GM23248 (cell line): ENCODE data around the gene EFHC1. TPM values are rescaled to one million over a fixed set of nuclear protein-coding genes. Genes with fewer than 3 reads are reported as not detected.
A peak's percentile ranks its signal among the peaks of the same experiment; 100 is the strongest.
"Not testable (repeated sequence)": the region's sequence is repeated elsewhere in the genome, so short reads cannot be mapped to it uniquely, and the experiment has no call there.

ENCODE experiments used
- DNase-seq: peaks from one replicate; pipeline ENCODE4 v3.0.0-alpha.2; 2015
- H2AFZ ChIP-seq: fragments of 200-600 bp; sonication (generic); 2 replicates; pipeline ENCODE4 v1.6.1; 2016; ENCODE audit warnings: antibody characterized with exemption
- H3F3A ChIP-seq: fragments of 200-600 bp; sonication (generic); 2 replicates; pipeline ENCODE4 v1.6.1; 2016; ENCODE audit warnings: mild to moderate bottlenecking, antibody characterized with exemption, mixed run types; ENCODE audit not compliant: insufficient read depth
- H3K27ac ChIP-seq: fragments of 200-600 bp; sonication (generic); 2 replicates; pipeline ENCODE4 v1.5.1; 2016; ENCODE audit warnings: mild to moderate bottlenecking
- H3K27me3 ChIP-seq: fragments of 200-600 bp; sonication (generic); replicated peaks from 2 replicates; pipeline ENCODE4 v1.6.1; 2016; ENCODE audit warnings: mild to moderate bottlenecking; ENCODE audit not compliant: insufficient read depth
- H3K36me3 ChIP-seq: fragments of 200-600 bp; sonication (generic); 2 replicates; pipeline ENCODE4 v1.6.1; 2016; ENCODE audit warnings: low read depth, mild to moderate bottlenecking
- H3K4me1 ChIP-seq: fragments of 200-600 bp; sonication (generic); 2 replicates; pipeline ENCODE4 v1.6.1; 2016; ENCODE audit warnings: mild to moderate bottlenecking; ENCODE audit not compliant: insufficient read depth
- H3K4me2 ChIP-seq: fragments of 200-600 bp; sonication (generic); one replicate; pipeline ENCODE4 v1.6.1; 2016; ENCODE audit warnings: mild to moderate bottlenecking; ENCODE audit not compliant: unreplicated experiment
- H3K4me3 ChIP-seq: fragments of 200-600 bp; sonication (generic); 2 replicates; pipeline ENCODE4 v1.5.1; 2016; ENCODE audit warnings: mild to moderate bottlenecking
- H3K79me2 ChIP-seq: fragments of 200-600 bp; sonication (generic); 2 replicates; pipeline ENCODE4 v1.6.1; 2016; ENCODE audit warnings: mild to moderate bottlenecking; ENCODE audit not compliant: insufficient read depth
- H3K9ac ChIP-seq: fragments of 200-600 bp; sonication (generic); 2 replicates; pipeline ENCODE4 v1.6.1; 2016; ENCODE audit warnings: mild to moderate bottlenecking
- H3K9me2 ChIP-seq: fragments of 200-600 bp; sonication (generic); 2 replicates; pipeline ENCODE4 v1.6.1; 2016; ENCODE audit warnings: mixed run types, mild to moderate bottlenecking, moderate library complexity; ENCODE audit not compliant: insufficient read depth
- H3K9me3 ChIP-seq: fragments of 200-600 bp; sonication (generic); one replicate; pipeline ENCODE4 v1.6.1; 2017; ENCODE audit warnings: low read depth
- H4K20me1 ChIP-seq: fragments of 200-600 bp; sonication (generic); 2 replicates; pipeline ENCODE4 v1.6.0; 2016; ENCODE audit not compliant: insufficient read depth
- EZH2 ChIP-seq: fragments of 200-600 bp; sonication (generic); IDR thresholded peaks from 2 replicates; pipeline ENCODE4 v1.6.1; 2018; ENCODE audit warnings: antibody characterized with exemption, mild to moderate bottlenecking; ENCODE audit not compliant: insufficient read depth, poor library complexity, severe bottlenecking
- EZH2phosphoT487 ChIP-seq: fragments of 200-600 bp; sonication (generic); IDR thresholded peaks from 2 replicates; pipeline ENCODE4 v1.6.1; 2018; ENCODE audit warnings: antibody characterized with exemption, moderate library complexity, mild to moderate bottlenecking, low read depth; ENCODE audit not compliant: insufficient read depth
- WGBS, 2 experiments: methylation state at CpG; one replicate each; pipeline ENCODE4 v1.1.6; 2015 to 2017; ENCODE audit warnings: low lambda C conversion rate in 2 of 2, low coverage in 1 of 2; ENCODE audit errors: missing lambda C conversion rate in 2 of 2; 5-methylcytosine and 5-hydroxymethylcytosine counted together
- in situ Hi-C: fragments of 300-500 bp; cut with MboI; formaldehyde crosslinking; loops from 2 replicates; pipeline ENCODE4 v1.15.0; 2020
- polyA plus RNA-seq: library from polyadenylated mRNA; unstranded; fragments of >200 nt; fragmentation: Nextera tagmentation; extraction: Ambion mirVana; gene quantifications from 2 replicates; pipeline ENCODE4 v1.2.1, GENCODE V29; 2016
- total RNA-seq: library from RNA; depleted of rRNA; stranded (reverse); fragments of >200 nt; shearing (Covaris generic); gene quantifications from 2 replicates; pipeline ENCODE4 v1.2.3, GENCODE V29; 2014

Gene EFHC1
- total and polyA plus RNA-seq, 2 experiments from 2014 or later, result 29.7 to 36.1 TPM

GRCh38 chr6:52422156-52422555, 2.0 kb downstream of the EFHC1 start:
- Histone ChIP-seq H2AFZ (no peak overlapping the region), H3K27me3 (no peaks in the 10 kb centered on the region), H3K4me3 (no peak overlapping the region), H3K79me2 (peaks cover 44% of the 10 kb centered on the region), H4K20me1 (no peaks in the 10 kb centered on the region), H3K9me3 (no peaks in the 10 kb centered on the region), H3F3A (peaks cover 75% of the 10 kb centered on the region), H3K9ac (peak overlapping the region; percentile 94; the same call in 1 of the 2 replicates), H3K4me1 (peaks cover 64% of the 10 kb centered on the region), H3K4me2 (peak overlapping the region; percentile 88), H3K9me2 (no peaks in the 10 kb centered on the region), H3K36me3 (no peaks in the 10 kb centered on the region), H3K27ac (peak overlapping the region; percentile 95)
- in situ Hi-C loops, result no loop called here
- no peak for DNase-seq
- no peak for TF ChIP-seq EZH2
- TF ChIP-seq EZH2phosphoT487, result no peak
- 98 to 100% methylated on average over 2 of the region's 2 CpGs for WGBS, 2 experiments

DNA sequence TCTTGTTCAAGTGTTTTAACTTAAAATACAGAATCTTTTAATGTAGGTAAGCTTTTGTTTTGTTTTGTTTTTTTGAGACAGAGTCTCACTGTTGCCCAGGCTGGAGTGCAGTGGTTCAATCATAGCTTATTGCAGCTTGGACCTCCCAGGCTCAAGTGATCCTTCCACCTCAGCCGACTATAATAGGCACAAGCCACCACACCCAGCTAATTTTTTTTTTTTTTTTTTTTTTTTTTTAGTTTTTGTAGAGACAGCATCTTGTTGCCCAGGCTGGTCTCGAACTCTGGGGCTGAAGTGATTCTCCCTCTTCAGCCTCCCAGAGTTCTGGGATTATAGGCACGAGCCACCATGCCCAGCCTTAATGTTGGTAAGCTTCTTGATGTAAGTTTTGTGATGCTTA, 3.3 kb downstream of the EFHC1 start:
- H3K27me3 ChIP-seq, result no peaks in the 10 kb centered on the region
- peak overlapping the region; percentile 75 for H3K27ac ChIP-seq
- WGBS, 2 experiments, result 68 to 85% methylated on average over 3 of the region's 3 CpGs
- H3K79me2 ChIP-seq, result peaks cover 44% of the 10 kb centered on the region
- peak overlapping the region; percentile 16; the same call in 1 of the 2 replicates for H3K9ac ChIP-seq
- no peaks in the 10 kb centered on the region for H3K9me2 ChIP-seq
- TF ChIP-seq EZH2, result no peak
- no peak for TF ChIP-seq EZH2phosphoT487
- peak overlapping the region; percentile 23 for H3K4me3 ChIP-seq
- no peaks in the 10 kb centered on the region for H3K9me3 ChIP-seq
- no peaks in the 10 kb centered on the region for H3K36me3 ChIP-seq
- H3K4me1 ChIP-seq, result peaks cover 52% of the 10 kb centered on the region
- H4K20me1 ChIP-seq, result no peaks in the 10 kb centered on the region
- H2AFZ ChIP-seq, result no peak overlapping the region
- in situ Hi-C loops, result no loop called here
- DNase-seq, result peak; percentile 25
- peaks cover 62% of the 10 kb centered on the region for H3F3A ChIP-seq
- H3K4me2 ChIP-seq, result peak overlapping the region; percentile 72

GRCh38 chr6:52423971-52424381, 3.8 kb downstream of the EFHC1 start:
- H2AFZ ChIP-seq, result peak overlapping the region; percentile 21
- peak; percentile 86 for DNase-seq
- H3K9me3 ChIP-seq, result no peaks in the 10 kb centered on the region
- WGBS, 2 experiments, result 49 to 52% methylated on average over 8 of the region's 8 CpGs
- no peaks in the 10 kb centered on the region for H3K9me2 ChIP-seq
- peak overlapping the region; percentile 23 for H3K4me3 ChIP-seq
- no peaks in the 10 kb centered on the region for H3K27me3 ChIP-seq
- TF ChIP-seq EZH2 (no peak), EZH2phosphoT487 (no peak)
- peaks cover 48% of the 10 kb centered on the region for H3K4me1 ChIP-seq
- H3K27ac ChIP-seq, result peak overlapping the region; percentile 75
- peaks cover 44% of the 10 kb centered on the region for H3K79me2 ChIP-seq
- H4K20me1 ChIP-seq, result no peaks in the 10 kb centered on the region
- peak overlapping the region; percentile 72 for H3K4me2 ChIP-seq
- peaks cover 57% of the 10 kb centered on the region for H3F3A ChIP-seq
- H3K9ac ChIP-seq, result peak overlapping the region; percentile 16; the same call in 1 of the 2 replicates
- in situ Hi-C loops, result no loop called here
- H3K36me3 ChIP-seq, result no peaks in the 10 kb centered on the region

DNA sequence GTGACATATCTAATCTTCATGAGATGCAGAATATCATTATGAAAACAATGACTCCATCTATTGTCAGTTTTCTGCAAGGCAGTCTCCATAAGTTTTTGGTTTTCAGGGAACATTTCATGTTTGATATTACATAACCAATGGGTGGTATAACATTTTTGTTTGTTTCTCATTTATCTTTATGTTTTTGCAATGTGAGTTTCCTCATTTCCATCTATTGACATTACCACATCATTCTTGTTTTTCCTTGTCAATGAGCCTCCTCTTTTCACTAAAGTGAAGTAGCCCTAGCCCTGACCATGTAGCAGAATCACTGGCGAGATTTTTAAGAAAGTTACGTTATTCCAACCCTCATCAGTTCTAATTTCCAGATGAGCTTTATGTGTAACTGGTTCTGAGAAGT, 4.4 kb downstream of the EFHC1 start:
- Histone ChIP-seq H3K36me3 (no peaks in the 10 kb centered on the region), H3K79me2 (peaks cover 41% of the 10 kb centered on the region), H4K20me1 (no peaks in the 10 kb centered on the region), H3K27me3 (no peaks in the 10 kb centered on the region), H3K27ac (peak overlapping the region; percentile 75), H3K4me3 (peak overlapping the region; percentile 23), H2AFZ (peak overlapping the region; percentile 21; the same call in 1 of the 2 replicates), H3F3A (peaks cover 52% of the 10 kb centered on the region), H3K9ac (peak overlapping the region; percentile 16; the same call in 1 of the 2 replicates), H3K4me2 (peak overlapping the region; percentile 72), H3K4me1 (peaks cover 42% of the 10 kb centered on the region), H3K9me3 (no peaks in the 10 kb centered on the region), H3K9me2 (no peaks in the 10 kb centered on the region)
- no peak for TF ChIP-seq EZH2phosphoT487
- WGBS, 2 experiments, result 94 to 98% methylated on average over 2 of the region's 2 CpGs
- in situ Hi-C loops, result no loop called here
- no peak for DNase-seq

GRCh38 chr6:52426667-52427066, 6.5 kb downstream of the EFHC1 start:
- H3K4me3 ChIP-seq, result no peak overlapping the region
- TF ChIP-seq EZH2phosphoT487 (no peak), EZH2 (no peak)
- no peaks in the 10 kb centered on the region for H3K9me2 ChIP-seq
- H2AFZ ChIP-seq, result no peak overlapping the region
- peaks cover 46% of the 10 kb centered on the region for H3K79me2 ChIP-seq
- in situ Hi-C loops, result no loop called here
- H3K4me2 ChIP-seq, result no peak overlapping the region
- peaks cover 34% of the 10 kb centered on the region for H3K4me1 ChIP-seq
- H3K9ac ChIP-seq, result no peak overlapping the region
- H3K9me3 ChIP-seq, result no peaks in the 10 kb centered on the region
- H3F3A ChIP-seq, result peaks cover 41% of the 10 kb centered on the region
- no peaks in the 10 kb centered on the region for H3K27me3 ChIP-seq
- H3K36me3 ChIP-seq, result no peaks in the 10 kb centered on the region
- no peaks in the 10 kb centered on the region for H4K20me1 ChIP-seq
- no peak for DNase-seq
- H3K27ac ChIP-seq, result no peak overlapping the region

DNA sequence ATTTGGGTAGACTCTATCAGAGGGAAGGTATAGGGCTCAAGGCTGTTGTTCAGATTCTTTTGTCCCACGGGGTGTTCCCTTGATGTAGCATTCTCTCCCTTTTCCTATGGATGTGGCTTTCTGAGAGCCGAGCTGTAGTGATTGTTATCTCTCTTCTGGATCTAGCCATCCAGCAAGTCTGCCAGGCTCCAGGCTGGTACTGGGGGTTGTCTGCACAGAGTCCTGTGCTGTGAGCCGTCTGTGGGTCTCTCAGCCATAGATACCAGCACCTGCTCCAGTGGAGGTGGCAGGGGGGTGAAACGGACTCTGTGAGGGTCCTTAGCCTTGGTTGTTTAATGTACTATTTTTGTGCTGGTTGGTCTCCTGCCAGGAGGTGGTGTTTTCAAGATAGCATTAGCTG, 13.2 kb downstream of the EFHC1 start:
- 88 to 91% methylated on average over 4 of the region's 4 CpGs for WGBS, 2 experiments
- H3K4me1 ChIP-seq, H3K36me3 ChIP-seq, H3K27me3 ChIP-seq, H2AFZ ChIP-seq, H4K20me1 ChIP-seq, H3K9ac ChIP-seq, H3F3A ChIP-seq, H3K9me2 ChIP-seq, H3K9me3 ChIP-seq, in situ Hi-C loops, H3K4me3 ChIP-seq, DNase-seq, H3K4me2 ChIP-seq, H3K27ac ChIP-seq: not testable (repeated sequence)
- peaks cover 27% of the 10 kb centered on the region for H3K79me2 ChIP-seq
